Right lobe of liver (tissue), 4 donors: ENCODE measurements around the gene PFN2.
A peak's percentile ranks its signal among the peaks of the same experiment; 100 is the strongest.
"Not testable (repeated sequence)": the region's sequence is repeated elsewhere in the genome, so short reads cannot be mapped to it uniquely, and the experiment has no call there.

Experiments used
- POLR2A ChIP-seq: fragments of 450-650 bp; IDR thresholded peaks from one replicate; pipeline ENCODE4 v1.6.1; 2017; ENCODE audit warnings: antibody characterized with exemption, mild to moderate bottlenecking
- TF ChIP-seq, protein P1 (sequence below), 4 donors: fragments of 200-600 bp in 3 of 4; fragments of 450-650 bp in 1 of 4; IDR thresholded peaks; one replicate each; pipeline versions ENCODE4 v1.5.1 to v1.8.0; 2016 to 2022; ENCODE audit warnings: antibody characterized with exemption in 4 of 4, mild to moderate bottlenecking in 2 of 4
- donor health status: DM: no; HTN: no; CAD: no.
- donor health status: DM: no; HTN: no; CAD: no.
- donor health status: DM: no; HTN: yes; CAD: no.

DNA sequence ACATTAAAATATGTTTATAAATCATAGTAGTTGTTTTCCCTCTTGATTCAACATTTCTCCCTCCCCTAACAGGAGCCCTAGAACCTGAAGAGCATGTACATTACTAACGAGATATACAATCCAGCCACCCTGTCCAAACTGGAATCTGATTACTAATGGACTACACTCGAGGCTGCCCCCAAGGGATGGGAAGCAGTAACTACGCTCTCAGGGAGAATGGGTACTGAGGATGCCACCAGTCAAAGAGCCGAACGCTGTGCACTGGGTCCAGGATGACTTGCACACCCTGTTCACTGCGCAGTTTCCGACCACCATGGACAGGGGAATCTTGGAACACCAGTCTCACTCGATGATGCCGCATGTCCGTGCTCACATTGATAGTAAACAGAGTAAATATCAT, 11.3 kb upstream of the PFN2 start:
- TF ChIP-seq, protein P1, sequence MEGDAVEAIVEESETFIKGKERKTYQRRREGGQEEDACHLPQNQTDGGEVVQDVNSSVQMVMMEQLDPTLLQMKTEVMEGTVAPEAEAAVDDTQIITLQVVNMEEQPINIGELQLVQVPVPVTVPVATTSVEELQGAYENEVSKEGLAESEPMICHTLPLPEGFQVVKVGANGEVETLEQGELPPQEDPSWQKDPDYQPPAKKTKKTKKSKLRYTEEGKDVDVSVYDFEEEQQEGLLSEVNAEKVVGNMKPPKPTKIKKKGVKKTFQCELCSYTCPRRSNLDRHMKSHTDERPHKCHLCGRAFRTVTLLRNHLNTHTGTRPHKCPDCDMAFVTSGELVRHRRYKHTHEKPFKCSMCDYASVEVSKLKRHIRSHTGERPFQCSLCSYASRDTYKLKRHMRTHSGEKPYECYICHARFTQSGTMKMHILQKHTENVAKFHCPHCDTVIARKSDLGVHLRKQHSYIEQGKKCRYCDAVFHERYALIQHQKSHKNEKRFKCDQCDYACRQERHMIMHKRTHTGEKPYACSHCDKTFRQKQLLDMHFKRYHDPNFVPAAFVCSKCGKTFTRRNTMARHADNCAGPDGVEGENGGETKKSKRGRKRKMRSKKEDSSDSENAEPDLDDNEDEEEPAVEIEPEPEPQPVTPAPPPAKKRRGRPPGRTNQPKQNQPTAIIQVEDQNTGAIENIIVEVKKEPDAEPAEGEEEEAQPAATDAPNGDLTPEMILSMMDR (IDR thresholded peaks at IDR 0.05), result peak in 1 of 4 donors; percentile 6
- TF ChIP-seq POLR2A, result not testable (repeated sequence)
